OCI-LY7 (cell line): ENCODE measurements around the gene MTUS2.

ENCODE experiments used
- CTCF ChIP-seq: fragments of 200-600 bp; sonication (generic); conservative IDR thresholded peaks from 2 replicates; pipeline ENCODE4 v1.5.1; 2014; ENCODE audit warnings: mild to moderate bottlenecking, antibody characterized with exemption, low read length, moderate library complexity, mixed read lengths
- EZH2phosphoT487 ChIP-seq: fragments of 200-600 bp; sonication (generic); IDR thresholded peaks from 2 replicates; pipeline ENCODE4 v1.6.1; 2018; ENCODE audit warnings: low read depth, borderline replicate concordance, mild to moderate bottlenecking, mixed run types, antibody characterized with exemption, low read length, moderate library complexity, mixed read lengths

- TF ChIP-seq CTCF (no peak), EZH2phosphoT487 (no peak)
Observed at GRCh38 chr13:29324601-29325000, 504.5 kb downstream of the MTUS2 start.
